Muscle of arm (tissue), 14 donors: ENCODE measurements around the gene POTEF. TPM values are rescaled to one million over a fixed set of nuclear protein-coding genes. Genes with fewer than 3 reads are reported as not detected.
"Not testable (repeated sequence)": the region's sequence is repeated elsewhere in the genome, so short reads cannot be mapped to it uniquely, and the experiment has no call there.

Source experiments
- DNase-seq: peaks from one replicate; pipeline ENCODE4 v3.0.0-alpha.2; 2013
- long read RNA-seq, 11 donors: transcript quantifications; one replicate each; lab custom pipeline, GENCODE V29; 2026
- polyA plus RNA-seq, 12 donors: library from polyadenylated mRNA; unstranded; fragments of 120-200 nt; gene quantifications; one replicate each; pipeline ENCODE4 v1.2.1, GENCODE V29; 2013; ENCODE audit not compliant: insufficient read length in 12 of 12

The POTEF gene
- under 1 TPM in 5 of 12 donors, not detected in 7; 0.06 to 0.30 (median 0.11) TPM for polyA plus RNA-seq
- long read RNA-seq, donor 1: 0 reads
- long read RNA-seq, donor 2: 0 reads
- long read RNA-seq, donor 3: 0 reads
- long read RNA-seq, donor 4: 0 reads
- long read RNA-seq, donor 5: 0 reads
- long read RNA-seq, donor 6: 0 reads
- long read RNA-seq, donor 7: 0 reads
- long read RNA-seq, donor 8: 0 reads
- long read RNA-seq, donor 9: 0 reads
- long read RNA-seq, donor 10: 0 reads
- long read RNA-seq, donor 11: 0 reads

DNA sequence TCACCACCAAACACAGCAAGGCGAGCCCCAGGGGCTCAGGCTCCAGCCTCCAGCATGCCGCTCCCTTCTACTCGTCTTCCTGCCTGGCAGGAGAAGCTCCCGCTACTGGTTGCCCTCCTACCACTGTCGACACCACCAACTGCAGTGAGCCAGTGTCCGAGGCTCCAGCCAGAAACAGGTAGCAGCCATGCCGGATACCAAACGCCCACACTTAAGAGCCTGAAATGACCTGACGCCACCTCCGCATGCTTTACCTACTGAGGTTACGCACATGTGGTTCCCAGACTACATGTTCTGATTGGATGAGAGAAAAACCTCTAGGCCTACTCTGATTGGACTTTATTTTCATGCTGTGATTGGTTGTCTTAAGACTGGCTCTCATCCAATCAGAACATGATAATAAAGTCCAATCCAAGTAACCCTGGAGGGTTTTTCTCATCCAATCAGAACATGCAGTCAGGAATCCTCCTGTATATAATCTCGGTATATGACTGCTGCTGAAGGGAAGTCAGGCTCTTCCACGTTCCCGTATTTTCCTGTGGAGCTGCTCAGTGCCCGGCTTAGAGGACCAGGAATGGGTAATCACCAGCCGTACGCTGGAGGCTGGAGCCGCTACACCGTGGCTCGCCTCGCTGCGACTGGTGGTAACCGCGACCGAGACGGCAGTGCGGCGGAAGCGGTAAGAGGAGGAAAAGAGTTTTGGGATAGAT is at the start of gene POTEF:
POTEF (minus strand) TSS at position 103 of the 710 bp plus-strand sequence. CDS start 8,707 bp downstream, outside the sequence.
- DNase-seq: not testable (repeated sequence)

DNA sequence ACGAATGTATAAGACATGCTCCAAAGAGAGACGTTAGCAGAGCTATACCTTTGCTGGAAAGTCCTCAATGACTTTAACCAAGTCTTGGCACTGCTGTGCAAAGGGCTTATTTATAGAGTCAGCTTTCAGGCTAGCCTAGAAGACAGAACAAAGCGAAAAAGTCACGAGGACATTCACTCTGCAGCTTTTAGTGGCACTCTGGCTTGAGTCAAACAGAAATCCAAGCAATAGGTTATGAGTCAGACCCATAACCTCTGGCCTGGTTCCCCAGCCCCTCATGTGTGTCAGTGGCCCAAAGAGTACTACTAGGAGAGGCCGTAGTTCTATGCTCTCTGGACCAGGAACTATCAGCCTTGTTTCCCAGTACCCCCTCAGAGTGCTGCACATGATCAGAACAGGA is 45.8 kb upstream of the POTEF start:
- not testable (repeated sequence) for DNase-seq

DNA sequence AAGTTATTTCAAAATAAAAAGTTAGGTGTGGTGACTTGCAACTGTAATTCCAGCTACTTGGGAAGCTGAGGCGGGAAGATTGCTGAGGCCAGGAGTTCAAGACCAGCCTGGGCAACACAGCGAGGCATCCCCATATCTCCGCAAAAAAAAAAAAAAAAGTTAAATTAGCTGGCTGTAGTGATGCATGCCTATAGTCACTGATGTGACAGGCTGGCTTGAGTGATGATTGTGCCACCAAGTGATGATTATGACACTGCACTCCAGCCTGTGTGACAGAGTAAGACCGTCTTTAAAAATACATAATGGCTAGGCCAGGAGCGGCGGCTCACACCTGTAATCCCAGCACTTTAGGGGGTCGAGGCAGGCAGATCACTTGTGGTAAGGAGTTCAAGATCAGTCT is 40.9 kb upstream of the POTEF start:
- no peak for DNase-seq

DNA sequence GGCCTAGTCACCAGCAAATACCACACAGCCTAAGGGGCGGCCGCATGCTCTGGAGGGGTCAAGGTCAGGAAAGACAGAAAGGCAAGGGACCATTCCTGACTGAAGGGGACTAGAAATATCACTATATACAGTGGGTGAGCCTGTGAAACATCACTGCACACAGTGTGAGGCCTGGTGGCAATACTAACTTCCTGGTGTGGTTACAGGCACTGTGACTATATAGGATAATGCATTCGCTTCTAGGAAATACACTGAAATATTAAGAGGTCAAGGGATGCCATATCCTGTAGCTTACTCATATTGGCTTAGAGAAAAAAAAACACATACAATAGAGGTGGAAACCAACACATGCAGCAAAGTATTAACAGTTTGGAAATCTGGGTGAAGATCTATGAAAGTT is 40.1 kb upstream of the POTEF start:
- DNase-seq: not testable (repeated sequence)

DNA sequence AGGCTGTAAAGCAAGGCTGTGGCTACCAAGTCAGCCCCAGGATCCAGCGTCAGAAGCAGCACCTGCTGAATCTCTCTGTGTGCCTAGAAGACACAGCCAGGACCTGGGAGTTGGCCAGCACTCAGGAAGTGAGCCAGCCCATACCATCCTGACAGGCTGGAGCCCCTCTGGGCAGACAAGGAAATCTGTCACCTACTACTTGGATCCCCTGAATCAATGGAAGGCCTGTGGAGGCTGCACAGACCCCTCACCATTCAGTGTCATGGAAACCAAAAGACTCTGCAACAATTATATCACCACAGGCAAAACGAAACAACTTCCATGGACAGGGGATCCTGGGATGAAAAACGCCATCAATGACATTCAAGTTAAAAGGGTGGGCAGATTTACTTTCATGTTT is 37.6 kb upstream of the POTEF start:
- not testable (repeated sequence) for DNase-seq

DNA sequence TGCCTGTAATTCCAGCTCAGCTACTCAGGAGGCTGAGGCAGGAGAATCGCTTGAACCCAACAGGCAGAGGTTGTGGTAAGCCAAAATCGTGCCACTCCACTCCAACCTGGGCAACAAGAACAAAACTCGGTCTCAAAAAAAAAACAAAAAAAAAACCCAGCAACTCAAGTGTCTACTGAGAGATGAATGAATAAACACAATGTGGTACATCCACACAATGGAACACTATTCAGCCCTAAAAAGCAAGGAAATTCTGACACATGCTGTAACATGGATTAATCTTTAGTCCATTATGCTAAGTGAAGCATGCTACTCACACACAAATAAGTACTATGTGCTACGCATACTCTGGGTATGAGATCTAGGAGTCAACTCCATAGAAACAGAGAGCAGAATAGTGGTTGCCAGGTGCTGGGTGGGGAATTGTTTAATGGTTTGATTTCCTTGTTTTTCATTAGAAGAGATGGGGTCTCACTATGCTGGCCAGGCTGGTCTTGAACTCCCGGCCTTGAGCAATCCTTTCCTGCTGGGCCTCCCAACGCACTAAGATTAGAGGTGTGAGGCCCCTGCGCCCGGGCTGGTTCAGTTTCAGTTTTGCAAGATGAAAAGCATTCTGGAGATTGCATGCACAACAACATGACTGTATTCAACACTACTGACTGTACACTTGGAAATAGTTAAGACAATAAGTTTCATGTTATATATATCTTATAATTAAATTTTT is 36.4 kb upstream of the POTEF start:
- DNase-seq: no peak

DNA sequence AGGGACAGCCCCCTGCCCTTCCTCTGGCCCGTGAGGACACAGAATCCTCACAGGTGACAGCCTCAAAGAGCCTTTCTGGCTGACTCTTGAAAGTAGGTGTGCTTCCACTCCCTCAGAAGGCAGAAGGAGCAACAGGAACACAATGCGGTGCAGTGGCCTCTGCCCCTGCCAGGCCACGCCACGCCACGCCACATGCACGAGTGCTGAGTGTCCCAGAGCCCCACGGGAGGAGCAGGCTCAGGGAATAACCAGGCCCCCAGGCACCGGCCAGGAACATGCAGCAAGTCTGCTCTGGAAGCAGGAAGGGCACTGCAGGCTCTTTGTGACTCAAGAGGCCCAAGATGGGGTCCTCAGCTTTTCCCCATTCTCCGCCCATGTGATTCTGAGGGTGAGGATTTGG is 33.9 kb upstream of the POTEF start:
- DNase-seq: no peak

DNA sequence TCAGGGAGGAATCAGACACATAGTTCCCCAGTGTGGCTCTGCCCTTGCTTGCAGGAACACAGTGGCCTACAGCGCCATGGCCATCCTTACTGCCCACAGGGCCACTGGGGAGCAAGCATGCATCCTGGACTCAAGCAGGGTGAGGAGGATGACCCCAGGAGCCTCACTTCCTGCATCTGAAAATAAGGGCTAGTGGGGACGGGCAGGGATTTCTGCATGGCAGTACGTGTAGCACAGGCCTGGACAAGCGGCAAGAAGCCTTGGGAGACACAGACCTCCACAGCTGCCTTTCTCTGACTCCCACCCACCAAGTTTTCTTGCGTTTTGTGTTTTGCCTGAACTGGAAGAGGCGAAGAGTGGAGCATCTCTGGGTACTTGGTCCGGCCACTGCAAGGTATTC is 33.5 kb upstream of the POTEF start:
- not testable (repeated sequence) for DNase-seq

DNA sequence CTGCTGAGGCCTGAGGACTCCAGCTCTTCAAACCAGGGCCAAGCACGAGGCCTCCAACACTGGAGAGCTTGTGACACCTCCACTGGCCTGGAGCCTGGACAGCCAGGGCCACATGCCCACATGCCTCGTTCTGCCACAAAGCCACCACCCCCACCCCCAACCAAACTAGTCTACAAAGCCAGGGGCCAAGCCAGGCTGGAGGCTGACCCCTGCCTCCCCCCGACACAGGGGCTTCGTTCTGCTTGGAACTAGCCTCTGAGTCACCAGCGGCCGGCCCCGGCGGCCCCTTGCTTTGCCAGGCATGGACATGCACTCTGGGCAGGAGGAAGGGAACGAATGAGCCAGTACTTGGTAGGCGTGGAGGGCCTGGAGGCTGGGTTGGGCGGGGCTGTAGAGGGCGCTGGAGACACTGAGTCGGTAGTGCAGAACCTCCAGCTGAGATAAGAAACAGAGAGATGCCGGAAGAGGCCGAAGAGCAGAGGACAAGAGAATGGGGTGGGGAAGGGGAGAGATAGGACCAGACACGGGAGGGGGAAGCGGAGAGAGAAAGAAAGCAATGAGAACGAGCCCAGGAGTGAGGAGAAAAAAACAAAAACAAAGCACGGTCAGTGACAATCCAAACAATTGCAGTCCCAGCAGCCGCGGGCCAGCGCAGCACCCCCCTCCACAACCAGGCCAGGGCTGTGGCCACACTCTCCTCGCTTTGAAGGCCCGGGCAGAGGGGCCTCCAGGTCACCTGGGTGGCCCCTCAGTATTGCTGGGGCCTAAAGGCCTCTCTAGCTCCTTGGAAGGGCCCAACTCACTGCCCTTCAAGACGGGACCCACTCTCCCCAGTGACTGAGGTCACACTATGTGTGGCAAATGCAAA is 32.0 kb upstream of the POTEF start:
- not testable (repeated sequence) for DNase-seq

DNA sequence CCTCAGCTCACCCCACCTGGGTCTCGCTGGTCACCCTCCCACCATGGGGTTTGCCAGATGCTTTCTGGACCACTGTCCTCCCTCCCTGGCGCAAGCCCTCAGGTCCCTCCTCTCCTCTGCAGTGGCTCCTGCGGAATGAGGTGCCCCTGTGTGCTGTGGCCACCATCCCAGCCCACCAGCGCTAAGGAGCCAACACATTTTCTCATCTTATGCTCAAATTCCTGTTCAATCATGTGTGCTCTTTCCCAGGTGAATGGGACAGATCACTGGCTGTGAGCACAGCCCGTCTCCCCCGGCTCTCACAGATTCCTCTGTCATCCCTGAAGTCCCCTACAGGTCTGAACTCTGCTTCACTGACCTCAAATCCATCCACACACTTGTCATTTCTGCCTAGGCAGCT is 31.1 kb upstream of the POTEF start:
- no peak for DNase-seq

DNA sequence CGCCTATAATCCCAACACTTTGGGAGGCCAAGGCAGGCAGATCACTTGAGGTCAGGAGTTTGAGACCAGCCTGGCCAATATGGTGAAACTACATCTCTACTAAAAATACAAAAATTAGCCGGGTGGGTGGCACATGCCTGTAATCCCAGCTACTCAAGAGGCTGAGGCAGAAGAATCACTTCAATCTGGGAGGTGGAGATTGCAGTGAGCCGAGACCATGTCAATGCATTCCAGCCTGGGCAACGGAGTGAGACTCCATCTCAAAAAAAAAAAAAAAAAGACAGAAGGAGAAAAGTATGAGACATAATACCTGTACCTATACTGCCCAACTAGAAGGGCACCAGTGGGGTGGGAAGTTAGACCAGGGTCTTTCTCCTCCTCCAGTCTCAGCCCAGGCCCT is 30.4 kb upstream of the POTEF start:
- DNase-seq: not testable (repeated sequence)

DNA sequence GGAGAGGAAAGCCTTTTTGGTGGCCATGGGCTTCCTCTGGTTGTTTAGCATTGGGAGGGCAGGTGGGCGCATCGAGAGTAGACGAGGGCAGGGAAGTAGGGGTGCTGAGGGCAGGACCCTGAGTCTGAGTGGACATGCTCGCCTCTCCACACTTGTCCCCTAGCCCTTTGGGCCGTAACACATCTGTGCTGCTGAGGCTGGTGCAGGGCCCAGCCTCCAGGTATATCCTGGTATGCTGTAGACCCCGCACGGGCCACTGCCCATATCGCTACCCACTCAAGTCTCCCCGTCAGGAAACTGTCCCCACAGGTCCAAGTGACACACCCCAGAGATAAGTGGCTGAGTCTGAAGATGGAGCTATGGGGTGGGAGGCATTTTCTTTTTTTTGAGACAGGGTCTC is 29.6 kb upstream of the POTEF start:
- no peak for DNase-seq

DNA sequence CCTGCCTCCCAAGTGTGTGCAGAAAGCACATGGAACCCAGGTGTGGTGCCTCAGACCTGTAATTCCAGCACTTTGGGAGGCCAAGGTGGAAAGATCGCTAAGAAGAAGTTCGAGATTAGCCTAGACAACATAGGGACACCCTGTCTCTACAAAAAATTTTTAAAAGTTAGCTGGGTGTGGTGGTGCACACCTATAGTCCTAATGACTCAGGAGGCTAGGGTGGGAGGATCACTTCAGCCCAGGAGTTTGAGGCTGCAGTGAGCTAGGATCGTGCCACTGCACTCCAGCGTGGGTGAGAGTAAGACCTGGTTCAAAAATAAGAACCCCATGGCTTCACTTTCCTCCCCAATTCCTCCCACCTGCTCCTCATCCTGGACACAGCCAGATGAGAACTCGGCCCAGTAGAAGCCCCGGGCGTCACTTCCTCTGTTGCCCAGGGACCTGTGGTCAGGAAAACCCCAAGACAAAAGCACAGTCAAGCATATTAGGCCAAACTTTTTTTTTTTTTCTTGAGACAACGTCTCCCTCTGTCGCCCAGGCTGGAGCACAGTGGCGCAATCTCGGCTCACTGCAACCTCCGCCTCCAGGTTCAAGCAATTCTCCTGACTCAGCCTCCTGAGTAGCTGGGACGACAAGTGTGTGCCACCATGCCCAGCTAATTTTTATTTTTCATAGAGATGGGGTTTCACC is 28.9 kb upstream of the POTEF start:
- DNase-seq: not testable (repeated sequence)

DNA sequence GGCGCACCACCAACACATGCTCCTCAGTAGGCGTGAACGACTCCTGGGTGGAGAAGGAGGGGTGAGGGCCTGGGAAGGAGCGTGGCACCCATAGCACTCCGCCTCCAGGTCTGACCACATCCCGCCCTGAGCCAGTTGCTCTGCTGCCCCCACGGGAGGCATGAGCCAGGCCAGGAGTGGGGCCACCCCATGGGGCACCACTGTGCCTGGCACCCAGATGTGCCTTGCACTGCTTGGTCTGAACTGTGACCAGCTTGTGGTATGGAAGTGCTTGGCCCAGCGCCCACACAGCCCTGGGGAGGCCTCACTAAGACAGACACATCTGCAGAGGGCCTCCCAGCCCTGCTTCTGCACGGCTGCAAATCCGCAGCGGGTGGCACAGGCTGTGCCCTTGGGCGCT is 28.3 kb upstream of the POTEF start:
- DNase-seq: not testable (repeated sequence)

DNA sequence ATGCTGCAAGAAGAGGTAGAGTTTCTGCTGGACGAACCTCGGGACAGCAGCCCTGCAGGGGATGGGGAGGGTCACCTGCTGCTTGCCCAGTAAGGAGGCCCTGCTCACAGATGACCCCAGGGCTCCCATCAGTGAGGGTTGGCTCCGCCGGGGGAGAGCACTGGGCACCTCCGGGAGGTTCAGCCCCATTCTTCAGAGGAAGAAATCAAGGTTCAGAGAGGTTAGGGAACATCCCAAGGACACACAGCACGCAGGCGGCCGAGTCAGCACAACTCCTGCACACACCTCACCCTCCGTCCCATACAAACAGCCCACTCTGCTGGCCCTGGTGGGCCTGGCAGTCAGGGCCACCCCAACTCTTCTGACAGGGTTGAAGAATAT is 27.6 kb upstream of the POTEF start:
- DNase-seq: no peak

DNA sequence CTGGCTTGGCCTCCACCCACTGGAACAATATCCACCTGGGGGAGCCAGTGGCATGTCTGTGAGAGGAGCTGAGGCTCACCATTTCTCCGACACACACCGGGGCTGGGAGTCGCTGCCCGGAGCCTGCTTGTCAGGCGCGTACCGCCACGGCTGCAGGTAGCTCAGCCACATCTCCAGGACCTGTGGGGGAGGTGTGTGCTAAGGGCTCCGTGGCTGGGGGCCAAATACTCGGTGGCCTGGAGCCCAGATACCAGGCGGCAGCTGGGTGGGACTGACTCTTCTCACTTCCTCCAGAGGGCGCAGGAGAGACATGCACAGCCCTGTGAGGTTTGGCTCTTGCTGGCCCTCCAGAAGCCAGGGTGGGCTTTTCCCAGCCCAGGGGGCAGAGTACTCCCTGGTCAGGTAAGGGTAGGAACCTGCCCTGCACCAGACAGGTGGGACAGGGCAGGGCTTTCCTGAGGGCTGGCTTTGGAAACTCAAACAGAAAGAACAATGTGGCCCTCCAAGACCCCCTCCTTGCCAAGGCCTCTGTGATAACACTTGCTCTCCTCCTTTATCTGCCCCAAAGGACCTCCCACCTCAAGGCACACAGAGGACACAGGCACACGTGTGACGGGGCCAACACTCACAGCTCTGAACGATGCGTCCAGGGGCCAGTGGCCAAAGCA is 27.1 kb upstream of the POTEF start:
- not testable (repeated sequence) for DNase-seq

DNA sequence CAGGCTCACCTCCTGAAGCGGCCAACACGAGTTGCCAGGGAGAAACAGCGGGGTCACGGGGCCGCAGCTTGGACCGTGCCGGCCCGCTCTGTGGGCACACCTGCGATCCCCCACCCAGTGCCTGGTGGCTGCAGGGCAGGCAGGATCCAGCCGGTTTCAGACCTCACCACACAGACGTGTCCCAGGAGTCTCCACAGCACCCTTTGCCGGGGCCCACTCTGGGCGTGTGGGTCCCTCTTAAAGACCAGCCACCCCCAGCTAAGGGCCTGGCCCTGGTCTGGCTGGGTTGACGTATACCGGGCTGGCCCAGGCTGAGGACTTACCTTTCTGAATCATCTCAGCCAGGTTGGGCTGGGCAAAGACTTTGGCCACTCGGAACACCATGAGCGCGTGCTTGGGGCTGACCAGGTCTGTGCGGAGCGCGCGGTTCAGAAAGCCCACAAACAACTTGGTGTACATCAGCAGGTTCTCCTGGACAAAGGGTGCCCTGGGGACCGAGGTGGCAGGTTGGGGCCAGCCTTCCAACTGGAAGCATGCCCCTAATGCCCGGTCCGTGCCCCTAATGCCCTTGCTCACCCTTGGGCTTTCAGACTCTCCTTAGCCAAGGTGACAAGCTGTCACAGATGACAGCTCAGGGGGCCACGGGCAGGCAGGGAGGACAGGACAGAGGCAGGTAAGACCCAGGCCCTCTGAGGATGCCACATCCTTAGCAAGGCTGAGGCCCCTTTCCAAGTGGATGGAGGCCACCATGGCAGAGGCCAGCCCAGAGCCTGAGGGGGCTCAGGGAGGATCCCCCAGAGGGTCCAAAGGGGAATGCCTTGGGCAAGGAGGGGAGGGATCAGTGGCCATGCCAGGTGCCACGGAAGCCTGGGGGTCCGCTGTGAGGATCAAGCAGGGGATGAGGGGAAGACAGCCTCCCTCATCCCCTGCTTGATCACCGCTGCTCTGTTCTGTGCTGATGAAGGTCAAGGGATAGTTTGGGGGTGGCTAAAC is 26.0 kb upstream of the POTEF start:
- DNase-seq: no peak

DNA sequence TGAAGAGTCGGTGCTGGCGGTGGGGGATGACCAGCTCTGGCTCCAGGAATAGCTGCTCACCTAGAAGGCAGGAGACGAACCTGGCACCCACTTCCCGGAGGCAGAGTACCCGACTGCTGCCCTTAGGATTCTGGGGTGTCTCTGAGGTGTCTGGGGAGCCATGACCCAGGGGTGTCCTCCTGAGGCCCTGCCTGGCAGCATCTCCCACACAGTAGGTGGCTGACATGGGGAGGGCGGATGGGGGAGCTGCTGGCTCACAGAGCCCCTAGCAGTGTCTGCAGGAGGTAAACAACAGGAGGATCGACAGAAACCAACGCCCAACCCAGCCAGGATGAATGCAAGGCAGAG is 25.4 kb upstream of the POTEF start:
- not testable (repeated sequence) for DNase-seq

DNA sequence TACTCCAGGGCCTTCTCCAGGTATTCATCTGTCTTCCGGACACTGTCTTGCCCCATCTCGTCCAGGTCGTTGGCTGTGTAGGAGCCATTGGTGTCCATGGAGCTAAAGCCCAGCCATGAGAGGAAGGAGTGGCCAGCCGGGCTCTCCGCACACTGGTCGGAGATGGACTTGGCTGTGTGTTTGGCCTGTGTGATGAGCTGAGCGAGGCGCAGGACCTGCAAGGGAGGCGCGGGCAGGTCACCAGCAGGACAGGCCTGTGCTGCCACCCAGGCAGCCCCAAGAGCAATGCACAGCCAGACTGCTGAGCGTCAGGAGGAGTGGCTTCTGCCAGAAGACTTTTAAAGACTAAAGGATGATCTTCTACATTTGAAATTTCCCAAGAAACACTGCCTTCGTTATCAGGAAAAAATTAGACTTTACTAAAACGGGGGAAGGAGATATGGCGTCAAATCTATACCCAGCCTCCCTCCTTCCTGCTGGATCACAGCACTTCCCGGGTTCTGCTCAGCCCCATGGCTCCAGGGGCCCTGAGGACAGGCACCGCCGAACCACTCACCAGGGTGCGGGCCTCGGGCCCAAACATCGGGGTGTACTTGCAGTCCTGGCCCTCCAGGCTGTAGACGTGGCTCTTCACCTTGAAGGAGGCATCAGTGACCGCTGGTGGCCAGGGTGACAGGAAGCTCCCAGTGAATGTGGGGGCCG is 24.9 kb upstream of the POTEF start:
- not testable (repeated sequence) for DNase-seq
